ENCODE measurements around the gene KLHL25.

DNA sequence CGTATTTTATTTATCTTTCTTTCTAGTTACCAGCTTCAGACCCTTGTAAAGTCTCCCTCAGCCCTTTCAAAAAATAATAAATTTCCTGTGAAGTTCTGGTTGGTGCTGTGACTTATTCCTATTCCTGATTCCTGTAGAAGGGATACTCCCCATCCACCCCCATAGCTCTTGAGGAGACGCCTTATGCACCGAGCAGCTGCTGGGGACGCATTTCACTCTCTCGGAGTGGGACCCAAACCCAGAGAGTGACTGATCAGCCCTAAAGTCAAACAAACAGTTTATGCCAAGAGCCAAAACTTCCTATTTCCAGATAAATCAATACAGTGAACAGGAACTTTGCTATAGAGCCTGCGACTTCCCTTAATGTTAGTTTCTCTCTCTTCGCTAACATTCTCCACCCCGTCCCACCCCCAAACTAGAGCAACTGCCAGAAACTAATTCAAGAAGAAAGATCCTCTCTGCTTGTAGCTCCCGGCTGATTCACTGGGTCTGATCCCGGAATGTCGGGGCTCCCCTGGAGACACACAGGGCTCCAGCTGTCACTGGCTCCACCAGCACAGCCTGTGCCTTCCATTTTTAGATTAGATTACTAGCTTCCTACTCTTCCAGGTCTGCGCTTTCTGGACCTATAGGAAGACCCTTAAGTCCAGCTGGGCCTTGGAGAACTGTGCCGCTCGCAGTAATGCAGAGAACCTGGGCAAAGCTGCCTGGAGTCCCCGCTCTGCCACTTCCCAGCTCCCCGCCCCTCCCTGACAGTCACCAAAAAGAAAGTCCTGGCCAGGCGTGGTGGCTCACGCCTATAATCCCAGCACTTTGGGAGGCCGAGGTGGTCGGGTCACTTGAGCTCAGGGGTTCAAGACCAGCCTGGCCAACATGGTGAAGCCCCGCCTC is 45.2 kb downstream of the KLHL25 start:
- TF ChIP-seq EZH2 (IDR thresholded peaks at IDR 0.05; ENCODE audit: borderline replicate concordance, insufficient read depth, low read length, poor library complexity, severe bottlenecking) (no peak), CTCF (IDR thresholded peaks at IDR 0.05; ENCODE audit: poor library complexity, severe bottlenecking) (no peak), POLR2AphosphoS5 (IDR thresholded peaks at IDR 0.05) (no peak), RAD21 (conservative IDR thresholded peaks at IDR 0.05) (no peak), EP300 (conservative IDR thresholded peaks at IDR 0.05; ENCODE audit: poor library complexity, severe bottlenecking) (no peak)

All from neural cell (in vitro differentiated cells).